ENCODE measurements around the gene NODAL.

NODAL gene

DNA sequence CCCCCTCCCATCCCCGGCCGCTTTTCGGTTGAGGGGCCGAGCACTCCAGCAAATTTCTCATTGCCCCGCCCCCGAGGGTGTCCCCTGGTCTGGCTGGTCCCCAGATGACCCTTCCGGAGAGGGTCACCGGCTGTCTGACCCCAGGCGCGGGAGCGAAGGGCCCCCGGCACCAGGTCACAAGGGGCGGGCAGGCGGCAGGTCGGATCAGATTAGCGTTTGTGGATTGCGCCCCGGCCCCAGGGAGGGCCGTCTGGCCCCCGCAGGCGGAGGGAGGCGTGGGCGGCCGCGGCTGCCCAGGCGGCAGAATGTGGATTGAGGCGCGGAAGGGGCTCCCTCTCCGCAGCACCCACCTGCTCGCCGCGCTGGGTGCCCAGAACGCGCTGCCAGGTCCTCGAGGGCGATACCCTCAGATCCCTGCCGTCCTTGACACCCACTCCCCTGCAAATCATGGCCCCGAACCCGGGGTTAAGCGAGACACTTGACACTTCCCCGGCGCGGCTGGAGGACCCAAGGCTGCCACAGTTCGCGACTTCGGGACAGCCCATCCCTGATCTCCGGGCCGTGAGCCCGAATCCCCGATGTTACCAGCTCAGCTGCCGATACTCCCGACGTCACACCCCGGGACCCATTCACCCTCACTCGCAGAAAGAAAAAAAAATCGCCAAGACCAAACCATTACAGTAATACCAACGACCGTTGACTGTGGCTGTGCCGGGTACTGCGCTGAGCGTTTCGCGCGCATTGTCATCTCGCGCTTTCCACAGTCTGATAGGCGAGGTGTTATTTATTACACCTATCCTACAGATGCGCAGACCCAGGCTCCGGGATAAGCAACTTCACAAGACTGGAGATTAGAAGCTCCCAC, 953 bp downstream of the NODAL start:
- TF ChIP-seq, protein P1, sequence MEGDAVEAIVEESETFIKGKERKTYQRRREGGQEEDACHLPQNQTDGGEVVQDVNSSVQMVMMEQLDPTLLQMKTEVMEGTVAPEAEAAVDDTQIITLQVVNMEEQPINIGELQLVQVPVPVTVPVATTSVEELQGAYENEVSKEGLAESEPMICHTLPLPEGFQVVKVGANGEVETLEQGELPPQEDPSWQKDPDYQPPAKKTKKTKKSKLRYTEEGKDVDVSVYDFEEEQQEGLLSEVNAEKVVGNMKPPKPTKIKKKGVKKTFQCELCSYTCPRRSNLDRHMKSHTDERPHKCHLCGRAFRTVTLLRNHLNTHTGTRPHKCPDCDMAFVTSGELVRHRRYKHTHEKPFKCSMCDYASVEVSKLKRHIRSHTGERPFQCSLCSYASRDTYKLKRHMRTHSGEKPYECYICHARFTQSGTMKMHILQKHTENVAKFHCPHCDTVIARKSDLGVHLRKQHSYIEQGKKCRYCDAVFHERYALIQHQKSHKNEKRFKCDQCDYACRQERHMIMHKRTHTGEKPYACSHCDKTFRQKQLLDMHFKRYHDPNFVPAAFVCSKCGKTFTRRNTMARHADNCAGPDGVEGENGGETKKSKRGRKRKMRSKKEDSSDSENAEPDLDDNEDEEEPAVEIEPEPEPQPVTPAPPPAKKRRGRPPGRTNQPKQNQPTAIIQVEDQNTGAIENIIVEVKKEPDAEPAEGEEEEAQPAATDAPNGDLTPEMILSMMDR (IDR thresholded peaks at IDR 0.05; ENCODE audit: extremely low read depth, missing control alignments), result no peak
- DNase-seq (ENCODE audit: low spot score), result no peak

DNA sequence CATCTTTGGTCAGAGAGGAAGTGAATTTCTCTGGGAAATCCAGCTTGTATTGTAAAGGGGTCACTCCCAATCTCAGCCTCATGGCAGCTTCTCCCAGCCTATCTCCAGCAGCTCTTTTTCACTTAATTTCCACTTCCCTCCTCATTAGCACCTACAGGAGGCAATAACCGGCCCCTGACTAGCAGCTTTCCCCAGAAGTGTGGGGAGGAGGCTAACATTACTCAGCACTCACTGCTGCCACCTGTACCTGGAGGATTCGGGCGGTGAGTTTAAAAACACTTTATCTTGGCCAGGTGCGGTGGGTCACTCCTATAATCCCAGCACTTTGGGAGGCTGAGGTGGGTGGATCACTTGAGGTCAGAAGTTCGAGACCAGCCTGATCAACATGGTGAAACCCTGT, 3.8 kb downstream of the NODAL start:
- TF ChIP-seq, protein P1 (IDR thresholded peaks at IDR 0.05; ENCODE audit: extremely low read depth, missing control alignments), result no peak
- peak; percentile 8 for DNase-seq (ENCODE audit: low spot score)

DNA sequence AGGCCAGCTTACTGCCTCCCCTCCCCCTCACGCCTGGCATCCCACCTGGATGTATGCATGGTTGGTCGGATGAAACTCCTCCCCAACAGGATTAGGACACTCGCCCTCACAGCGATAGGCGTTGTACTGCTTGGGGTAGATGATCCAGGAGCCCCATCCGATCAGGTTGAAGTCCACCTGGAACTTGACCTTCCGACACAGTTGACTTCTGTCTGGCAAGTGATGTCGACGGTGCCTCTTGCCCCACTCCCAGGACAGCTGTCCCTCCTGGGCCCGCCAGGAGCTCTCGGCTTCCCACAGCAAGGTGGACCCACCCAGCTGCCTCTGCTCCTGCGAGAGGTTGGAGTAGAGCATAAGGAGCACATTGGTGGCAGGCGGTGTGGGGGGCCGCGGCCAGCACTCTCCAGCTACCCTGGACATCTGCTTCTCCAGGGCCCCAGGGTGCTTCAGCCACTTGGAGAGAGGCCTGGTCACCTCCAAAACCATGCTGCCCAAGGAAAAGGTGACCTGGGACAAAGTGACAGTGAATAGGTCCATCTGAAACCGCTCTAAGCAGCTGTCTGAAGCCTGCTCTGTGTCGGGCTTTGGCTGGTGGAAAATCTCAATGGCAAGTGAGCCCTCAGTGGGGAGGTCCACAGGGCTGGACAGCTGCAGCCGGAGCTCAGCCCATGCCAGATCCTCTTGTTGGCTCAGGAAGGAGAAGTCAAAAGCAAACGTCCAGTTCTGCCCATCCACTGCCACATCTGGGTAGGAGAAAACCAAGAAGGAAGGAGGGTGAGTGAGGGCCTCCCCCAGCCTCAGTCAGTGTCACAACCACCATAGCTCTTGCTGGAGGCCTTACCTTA, 6.0 kb downstream of the NODAL start:
- TF ChIP-seq, protein P1 (IDR thresholded peaks at IDR 0.05; ENCODE audit: extremely low read depth, missing control alignments), result no peak
- no peak for DNase-seq (ENCODE audit: low spot score)

DNA sequence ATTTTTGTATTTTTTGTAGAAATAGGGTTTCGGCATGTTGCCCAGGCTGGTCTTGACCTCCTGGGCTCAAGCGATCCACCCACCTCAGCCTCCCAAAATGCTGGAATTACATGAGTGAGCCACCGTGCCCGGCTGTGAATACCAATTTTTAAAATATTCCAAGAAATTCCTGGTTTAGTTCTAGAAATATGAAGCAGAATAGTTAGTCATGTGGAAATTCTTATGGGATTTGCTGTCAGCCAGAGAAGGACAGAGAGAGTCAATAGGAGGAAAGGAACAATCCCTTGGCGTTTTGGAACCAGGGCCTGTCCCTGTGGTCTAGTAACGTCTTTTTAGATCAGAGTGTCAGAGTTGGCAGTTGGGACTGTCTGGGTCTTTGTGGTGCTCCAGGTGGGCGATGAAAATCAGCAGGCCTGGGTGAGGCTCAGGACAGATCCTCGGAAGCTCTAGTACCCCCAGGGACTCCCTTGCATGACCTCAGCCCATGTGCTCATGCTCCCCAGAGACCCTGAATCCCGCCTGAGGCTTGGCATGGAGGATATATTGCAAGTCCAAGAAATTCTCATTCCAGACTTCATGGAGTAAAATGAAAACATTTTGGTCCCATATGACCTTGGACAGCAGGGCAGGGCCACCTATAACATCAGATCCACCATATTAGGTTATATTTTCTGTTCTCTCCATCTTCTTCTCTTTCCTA, 7.8 kb downstream of the NODAL start:
- DNase-seq (ENCODE audit: low spot score), result no peak
- TF ChIP-seq, protein P1 (IDR thresholded peaks at IDR 0.05; ENCODE audit: extremely low read depth, missing control alignments), result no peak

DNA sequence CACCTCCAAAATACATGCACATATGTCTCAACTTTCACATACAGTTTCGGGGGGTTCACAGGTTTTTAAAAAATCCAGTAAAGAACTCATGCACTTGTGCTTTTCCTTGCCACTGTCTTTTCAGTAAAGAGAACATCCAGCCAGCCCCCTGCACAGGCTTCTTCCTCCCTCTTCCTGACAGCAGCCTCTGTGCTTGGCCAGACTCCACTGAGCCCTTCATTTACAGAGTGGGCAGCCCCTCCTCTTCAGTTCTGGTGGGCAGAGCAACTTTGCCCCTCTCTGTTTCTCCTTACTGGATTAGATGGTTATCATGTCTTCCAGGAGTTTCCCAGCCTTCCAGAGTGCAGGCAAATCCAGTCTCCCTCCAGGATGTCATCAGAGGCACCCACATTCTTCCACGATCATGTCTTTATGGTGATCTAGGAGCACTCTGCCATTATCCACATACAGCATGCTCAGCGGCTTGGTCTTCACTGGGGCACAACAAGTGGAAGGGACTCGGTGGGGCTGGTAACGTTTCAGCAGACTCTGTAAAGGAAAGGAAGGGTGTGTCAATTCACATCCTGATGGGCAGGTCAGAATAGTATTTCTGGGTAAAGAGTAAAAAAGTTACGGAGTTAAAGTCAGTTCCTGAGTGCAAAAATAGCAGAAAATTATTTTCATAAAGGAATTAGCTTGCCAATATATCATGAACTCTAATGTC, 8.8 kb downstream of the NODAL start:
- no peak for DNase-seq (ENCODE audit: low spot score)
- TF ChIP-seq, protein P1 (IDR thresholded peaks at IDR 0.05; ENCODE audit: extremely low read depth, missing control alignments), result no peak

DNA sequence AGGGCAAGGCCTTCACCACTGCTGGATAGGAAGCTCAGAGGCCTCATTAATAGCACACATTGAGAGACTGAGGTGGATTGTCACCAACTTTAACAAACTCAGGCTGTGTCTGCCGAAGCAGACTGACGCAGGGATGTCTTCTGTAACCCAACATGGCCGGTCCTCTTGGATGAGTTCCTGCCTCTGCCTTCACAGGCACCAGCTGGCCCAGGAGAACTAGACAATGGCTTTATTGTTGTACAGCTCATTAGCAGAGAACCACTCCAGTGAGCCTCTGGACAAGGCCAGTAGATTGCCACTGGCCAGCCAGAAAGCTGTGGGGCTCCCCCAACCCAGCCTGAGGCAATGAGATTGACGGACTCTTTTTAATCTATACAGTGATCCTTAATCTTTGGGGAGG, 9.4 kb downstream of the NODAL start:
- DNase-seq (ENCODE audit: low spot score), result no peak
- TF ChIP-seq, protein P1 (IDR thresholded peaks at IDR 0.05; ENCODE audit: extremely low read depth, missing control alignments), result no peak
